HG02973 (cell line): Measurements from ENCODE around the gene CAVIN1.
"Not testable (repeated sequence)": the region's sequence is repeated elsewhere in the genome, so short reads cannot be mapped to it uniquely, and the experiment has no call there.

ENCODE experiments used
- ATAC-seq: cut with Tn5 transposase; IDR thresholded peaks from one replicate; pipeline ENCODE4 v1.9.1; 2021; ENCODE audit warnings: moderate library complexity; ENCODE audit not compliant: unreplicated experiment

CAVIN1 gene

DNA sequence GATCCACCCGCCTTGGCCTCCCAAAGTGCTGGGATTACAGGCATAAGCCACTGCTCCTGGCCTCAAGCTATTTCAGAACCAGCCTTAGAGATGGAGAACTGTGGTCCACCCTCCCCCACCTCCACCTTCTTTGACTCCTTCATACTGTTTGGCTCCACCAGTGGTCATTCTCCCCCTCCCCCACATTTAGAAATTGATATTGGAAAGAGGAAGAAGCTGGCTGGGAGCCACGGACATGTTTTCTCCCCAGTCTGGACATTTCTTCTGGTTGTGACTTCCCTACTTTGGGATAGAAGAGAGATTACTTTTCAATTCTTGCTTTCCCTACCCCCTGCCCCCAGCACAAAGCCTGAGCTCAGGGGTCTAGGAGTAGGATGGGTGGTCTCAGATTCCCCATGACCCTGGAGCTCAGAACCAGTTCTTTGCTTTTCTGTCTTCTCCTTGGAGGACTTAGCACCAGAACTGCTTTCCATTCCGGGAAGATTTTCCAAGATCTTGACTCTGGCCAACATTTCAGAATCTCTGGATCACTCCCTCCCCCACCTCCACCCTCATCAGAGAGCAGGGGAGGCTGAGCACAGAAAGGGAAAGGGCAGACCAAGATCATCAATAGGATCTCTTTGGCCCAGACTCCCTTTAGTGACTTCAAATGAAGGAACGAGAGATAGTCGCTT lies 16.3 kb downstream of the CAVIN1 start:
- ATAC-seq = no peak

DNA sequence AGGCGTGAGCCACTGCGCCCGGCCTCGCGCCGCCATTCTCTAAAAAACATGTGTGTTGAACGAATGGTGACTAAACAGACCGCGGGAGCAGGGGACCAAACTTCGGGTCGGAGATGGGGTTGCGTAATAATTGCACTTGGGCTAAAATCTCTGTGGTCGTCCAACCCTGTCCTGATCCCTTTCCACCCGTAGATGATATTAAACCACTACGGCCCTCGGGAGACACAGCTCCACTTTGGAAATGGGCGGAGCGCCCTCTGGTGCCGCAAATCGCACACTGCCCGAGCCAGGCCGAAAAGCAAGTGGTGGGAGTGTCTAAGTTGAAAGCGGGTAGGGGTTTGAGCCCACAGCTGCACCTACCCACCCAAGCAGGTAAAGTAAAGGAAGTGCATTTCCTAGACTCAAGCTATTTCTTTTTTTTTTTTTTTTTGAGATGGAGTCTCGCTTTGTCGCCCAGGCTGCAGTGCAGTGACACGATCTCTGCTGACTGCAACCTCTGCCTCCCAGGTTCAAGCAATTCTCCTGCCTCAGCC lies 17.0 kb downstream of the CAVIN1 start:
- no peak for ATAC-seq

DNA sequence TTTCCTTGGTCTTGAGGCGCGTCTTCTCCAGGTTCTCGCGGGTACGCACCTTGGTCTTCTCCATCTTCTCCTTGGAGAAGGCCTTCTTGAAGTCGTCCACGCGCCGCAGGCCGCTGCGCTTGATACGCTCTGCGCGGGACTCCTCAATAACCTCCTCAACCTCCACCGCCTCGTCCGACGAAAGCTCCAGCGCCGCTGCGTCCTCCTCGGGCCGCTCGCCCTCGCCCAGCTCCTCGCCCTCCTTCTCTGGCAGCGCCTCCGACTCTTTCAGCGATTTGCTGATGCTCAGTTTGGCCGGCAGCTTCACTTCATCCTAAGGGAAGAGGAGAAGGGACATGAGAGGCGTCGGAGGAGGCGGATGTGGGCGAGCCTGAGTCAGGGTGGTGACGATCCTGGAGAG lies 18.0 kb downstream of the CAVIN1 start:
- no peak for ATAC-seq

DNA sequence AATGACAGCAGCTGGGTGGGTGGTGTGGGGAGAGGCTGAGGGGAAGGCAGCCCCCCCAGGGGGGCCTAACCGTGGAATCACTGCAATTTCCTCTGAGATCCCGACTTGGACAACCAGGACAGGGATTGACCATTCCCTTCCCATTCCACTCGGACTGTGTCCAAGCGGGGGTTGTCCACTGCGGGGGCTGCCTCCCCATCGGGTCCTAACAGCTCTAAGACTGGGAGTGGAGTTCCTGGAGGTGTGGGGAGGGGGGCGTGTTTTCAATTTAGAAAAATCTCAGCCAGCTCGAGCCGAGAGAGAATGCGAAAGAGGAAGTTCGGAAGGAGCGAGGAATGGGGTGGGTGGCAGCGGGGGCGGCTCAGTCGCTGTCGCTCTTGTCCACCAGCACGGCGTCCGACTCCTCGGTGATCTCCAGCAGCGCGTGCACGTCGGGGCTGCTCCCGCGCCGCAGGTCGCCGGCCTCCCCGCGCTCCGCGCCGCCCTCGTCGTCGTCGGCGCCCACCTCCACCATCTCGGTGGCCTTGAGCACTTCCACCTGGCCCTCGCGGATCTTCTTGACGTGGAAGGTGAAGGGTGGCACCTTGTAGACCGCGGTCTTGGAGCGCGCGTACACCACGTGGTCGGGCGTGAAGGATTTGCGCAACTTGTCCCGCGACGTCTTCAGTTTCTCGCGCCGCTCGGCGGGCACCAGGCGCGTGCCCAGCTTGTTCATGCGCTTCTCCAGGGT lies 18.6 kb downstream of the CAVIN1 start:
- ATAC-seq = no peak

DNA sequence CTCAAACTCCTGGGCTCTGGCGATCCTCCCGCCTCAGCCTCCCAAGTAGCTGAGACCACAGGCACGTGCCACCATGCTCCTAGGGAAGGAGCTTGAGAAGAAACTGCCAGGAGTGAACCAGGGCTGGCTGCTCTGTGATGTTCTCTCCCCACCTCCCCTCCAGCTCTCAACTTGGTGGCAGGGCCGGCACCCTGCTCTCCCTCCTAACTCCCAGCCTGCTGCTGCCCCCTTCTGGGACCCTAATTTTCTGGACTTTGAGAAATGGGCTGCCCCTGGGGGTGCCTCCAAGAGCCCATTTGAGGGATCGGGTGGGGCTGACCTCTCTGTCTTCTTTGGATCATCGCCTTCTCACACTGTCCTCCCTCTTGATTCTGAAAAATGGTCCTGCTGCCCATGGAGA lies 19.9 kb downstream of the CAVIN1 start:
- ATAC-seq = no peak

DNA sequence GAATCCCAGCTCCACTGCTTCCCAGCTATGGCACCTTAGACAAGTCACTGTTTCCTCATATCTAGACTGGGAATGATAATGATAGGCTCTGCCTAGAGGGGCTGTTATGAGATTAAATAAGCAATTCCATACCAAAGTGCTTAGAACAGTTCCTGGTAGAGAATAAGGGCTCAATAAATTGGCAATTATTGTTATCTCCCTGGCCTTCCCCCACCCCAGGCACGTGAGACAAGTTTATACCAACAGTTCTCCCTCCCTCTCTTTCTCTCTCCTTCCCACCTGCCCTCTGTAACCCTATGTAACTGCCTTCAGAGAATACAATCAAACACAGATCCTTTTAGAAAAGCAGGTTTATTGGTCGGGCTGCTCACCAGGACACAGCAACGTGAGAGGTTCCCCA lies 20.9 kb downstream of the CAVIN1 start:
- ATAC-seq = no peak

DNA sequence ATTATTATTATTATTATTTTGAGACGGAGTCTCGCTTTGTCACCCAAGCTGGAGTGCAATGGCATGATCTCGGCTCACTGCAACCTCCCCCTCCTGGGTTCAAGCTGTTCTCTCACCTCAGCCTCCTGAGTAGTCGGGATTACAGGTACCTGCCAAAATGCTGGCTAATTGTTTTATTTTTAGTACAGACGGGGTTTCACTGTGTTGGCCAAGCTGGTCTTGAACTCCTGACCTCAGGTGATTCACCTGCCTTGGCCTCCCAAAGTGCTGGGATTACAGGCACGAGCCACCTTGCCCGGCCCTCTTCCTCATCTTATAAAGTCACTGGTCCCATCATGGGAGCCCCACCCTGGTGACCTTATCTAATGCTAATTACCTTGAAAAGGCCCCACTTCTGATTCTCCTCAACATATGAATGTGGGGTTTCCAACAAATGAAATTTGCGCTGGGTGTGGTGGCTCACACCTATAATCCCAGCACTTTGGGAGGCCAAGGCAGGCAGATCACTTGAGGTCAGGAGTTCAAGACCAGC lies 22.1 kb downstream of the CAVIN1 start:
- ATAC-seq = not testable (repeated sequence)

DNA sequence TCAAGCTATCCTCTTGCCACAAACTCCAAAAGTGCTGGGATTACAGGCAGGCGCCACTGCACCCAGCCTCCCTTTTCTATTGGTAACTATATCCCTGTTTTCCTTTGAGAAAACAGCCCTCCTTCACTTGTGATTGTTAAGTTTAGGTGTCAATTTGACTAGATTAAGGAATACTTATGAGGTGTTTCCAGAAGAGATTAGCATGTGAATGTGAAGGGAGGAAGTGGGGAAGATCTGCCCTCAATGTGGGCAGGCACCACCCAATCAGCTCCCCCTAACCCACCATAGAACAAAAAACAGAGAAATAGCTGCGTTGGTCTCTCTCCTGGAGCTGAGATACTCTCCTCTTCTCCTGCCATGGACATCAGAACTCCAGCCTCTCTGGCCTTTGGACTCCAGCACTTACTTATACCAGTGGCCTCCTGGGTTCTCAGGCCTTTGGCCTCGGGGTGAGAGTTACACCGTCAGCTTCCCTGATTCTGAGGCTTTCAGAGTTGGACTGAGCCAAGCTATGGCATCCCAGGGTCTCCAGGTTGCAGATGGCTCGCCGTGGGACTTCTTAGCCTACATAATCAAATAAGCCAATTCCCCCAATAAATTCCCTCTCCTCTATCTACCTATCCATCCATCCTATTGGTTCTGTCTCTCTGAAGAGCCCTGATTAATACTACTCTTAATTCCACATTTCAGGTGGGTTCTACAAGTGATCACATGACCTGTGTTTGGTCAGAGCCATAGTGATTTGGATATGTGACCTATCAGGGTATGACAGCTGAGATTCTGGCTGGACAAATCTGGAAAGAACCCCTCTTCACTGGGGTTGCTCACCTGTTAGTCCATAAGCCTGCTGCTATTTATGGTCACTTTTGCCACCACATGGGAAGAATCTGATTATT lies 22.9 kb downstream of the CAVIN1 start:
- no peak for ATAC-seq

DNA sequence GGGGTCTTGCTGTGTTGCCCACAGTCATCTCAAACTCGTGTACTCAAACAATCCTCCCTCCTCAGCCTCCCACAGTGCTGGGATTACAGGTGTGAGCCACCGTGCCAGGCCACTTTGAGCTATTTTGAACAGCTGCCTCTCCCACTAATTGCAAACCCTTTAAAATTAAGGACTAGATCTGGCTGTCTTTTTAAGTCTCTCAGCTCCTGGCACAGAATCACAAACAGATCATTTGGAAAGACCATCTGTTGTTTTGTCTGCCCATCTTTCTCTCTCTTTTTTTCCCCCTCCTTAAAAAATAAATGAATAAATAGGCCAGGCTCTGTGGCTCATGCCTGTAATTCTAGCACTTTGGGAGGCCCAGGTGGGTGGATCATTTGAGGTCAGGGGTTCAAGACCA lies 23.9 kb downstream of the CAVIN1 start:
- no peak for ATAC-seq

DNA sequence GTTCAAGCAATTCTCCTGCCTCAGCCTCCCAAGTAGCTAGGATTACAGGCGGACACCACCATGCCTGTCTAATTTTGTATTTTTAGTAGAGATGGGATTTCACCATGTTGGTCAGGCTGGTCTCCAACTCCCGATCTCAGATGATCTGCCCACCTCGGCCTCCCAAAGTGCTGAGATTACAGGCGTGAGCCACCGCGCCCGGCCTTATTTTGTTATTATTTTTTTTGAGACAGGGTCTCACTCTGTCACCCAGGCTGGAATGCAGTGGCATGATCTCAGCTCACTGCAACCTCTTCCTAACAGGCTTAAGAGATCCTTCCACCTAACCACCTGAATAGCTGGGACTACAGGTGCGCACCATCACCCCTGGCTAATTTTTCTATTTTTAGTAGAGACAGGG lies 27.5 kb downstream of the CAVIN1 start:
- ATAC-seq = not testable (repeated sequence)

DNA sequence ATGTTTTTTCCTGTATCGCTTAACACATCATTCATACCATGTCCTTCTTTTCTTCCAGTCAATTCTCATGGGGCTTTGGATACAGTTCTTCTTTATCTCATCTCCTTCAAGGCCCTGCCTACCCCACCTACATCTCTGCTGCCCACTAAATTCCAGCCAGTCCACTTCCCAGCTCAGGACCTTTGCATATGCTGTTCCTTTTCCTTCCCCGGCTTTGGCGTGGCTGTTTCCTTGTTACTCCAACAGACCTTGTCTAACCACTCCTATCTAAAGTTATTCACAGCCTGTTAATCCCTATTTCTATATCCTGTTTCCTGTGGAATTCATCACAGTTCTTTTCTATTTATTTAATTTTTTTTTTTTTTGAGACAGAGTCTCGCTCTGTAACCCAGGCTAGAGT lies 28.2 kb downstream of the CAVIN1 start:
- no peak for ATAC-seq

DNA sequence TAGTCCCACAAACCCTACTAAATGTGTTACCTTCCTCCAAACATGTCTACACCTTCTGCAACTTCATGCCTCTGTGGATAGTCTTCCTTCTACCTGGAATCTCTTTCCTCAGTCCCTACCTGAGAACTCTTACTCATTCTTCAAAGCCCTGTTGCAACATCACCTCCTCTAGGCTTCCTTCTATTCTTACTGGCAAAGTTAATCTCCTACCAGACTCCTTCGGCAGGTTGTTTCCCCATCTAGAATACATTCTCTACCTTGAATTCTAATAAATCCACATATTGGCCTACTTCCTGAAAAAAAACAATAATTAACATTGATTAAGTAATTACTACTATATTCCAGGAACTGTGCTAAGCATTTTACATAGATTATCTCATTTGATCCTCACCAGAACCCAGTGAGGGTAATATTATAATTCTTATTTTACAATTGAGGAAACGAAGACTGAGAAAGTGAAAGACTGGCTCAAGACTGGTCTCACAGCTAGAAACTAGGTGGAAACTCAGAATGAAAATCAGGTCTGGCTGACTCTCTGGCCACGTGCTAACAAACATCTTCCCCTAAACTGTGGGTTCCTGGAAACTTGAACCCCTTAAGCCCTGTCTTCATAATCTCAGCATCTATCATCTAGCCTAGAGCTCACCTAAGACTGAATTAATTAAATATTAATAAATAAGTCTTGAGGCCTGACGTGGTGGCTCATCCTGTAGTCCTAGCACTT lies 30.2 kb downstream of the CAVIN1 start:
- no peak for ATAC-seq

DNA sequence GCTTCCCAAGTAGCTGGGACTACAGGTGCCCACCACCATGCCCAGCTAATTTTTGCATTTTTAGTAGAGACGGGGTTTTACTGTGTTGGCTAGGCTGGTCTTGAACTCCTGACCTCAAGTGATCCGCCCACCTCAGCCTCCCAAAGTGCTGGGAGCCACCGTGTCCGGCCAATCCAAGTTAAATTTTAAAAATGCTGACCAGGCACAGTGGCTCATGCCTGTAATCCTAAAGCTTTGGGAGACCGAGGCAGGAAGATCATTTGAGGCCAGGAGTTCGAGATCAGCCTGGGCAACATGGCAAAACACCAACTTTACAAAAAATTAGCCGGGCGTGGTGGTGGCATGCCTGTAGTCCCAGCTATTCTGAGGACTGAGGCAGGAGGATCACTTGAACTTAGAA lies 31.6 kb downstream of the CAVIN1 start:
- ATAC-seq = not testable (repeated sequence)

DNA sequence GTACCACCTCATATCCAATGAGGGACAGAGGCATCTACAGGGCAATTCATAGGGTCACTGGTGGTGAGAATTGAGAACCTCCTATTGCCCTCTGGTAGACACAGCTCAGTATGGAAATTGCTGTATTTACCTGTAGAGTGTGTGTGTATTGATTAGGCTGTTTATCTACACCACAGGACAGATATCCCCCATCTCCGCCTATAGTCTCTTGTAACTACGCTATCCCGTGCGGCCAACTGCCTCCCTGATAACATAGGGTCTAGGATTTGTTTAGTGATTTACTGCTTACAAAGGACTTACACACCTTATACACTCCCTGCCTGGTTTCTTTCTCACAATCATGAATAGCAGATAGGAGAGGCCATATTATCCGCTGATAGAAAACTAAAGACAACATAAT lies 33.2 kb downstream of the CAVIN1 start:
- ATAC-seq = no peak

DNA sequence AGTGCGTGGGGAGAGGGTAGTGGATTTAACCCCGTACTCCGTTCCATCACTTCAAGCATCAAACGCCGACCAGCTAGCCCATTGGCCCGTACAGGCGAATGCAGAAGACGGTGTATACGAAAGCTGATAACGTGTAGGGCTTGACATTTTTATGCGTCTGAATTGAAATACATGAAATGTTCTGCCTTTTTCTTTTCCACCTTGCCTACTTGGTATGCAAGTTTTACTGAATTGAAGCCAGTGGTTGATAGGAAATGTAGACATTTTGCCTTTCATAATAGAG lies 34.0 kb downstream of the CAVIN1 start:
- no peak for ATAC-seq

DNA sequence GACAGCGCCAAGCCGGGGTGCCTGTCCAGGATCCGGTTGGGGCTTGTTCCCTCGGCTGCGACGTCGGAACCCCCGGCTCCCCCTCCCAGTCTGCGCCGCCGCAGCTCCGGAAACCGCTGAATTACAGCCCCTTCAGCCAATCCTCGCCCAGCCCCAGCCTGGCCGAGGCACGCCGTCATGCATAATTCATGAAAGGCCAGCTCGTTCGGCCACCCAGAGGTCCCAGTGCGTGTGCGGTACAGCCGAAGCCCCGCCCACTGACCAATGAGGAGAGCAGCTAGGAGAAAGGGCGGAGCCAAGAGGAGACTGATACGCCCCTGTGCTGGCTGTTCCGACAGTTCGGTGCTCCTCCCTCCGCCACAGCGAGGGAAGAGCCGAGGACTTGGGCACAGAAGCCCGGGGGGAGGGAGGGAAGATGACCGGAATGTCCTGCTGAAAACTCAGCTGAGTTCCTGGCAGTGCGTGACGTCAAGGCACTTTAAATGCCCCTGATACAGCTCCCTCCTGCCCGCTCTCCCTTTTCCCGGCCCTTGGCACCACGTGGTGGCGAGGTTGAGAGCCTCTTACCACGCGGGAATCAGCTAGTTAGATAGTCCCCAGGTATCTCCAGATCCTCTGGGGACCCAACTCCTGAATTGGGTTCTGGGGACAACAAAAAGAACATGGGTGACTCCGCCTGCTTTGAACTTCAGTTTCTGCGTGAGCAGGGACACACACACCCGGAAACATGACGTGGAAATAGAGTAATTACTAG lies 34.5 kb downstream of the CAVIN1 start, which contains the start of gene STAT3:
Gene STAT3, minus strand, starts transcription at position 62 of the 754 bp plus-strand sequence. CDS start 39,926 bp downstream, outside the sequence.
- peak; percentile 87 for ATAC-seq

DNA sequence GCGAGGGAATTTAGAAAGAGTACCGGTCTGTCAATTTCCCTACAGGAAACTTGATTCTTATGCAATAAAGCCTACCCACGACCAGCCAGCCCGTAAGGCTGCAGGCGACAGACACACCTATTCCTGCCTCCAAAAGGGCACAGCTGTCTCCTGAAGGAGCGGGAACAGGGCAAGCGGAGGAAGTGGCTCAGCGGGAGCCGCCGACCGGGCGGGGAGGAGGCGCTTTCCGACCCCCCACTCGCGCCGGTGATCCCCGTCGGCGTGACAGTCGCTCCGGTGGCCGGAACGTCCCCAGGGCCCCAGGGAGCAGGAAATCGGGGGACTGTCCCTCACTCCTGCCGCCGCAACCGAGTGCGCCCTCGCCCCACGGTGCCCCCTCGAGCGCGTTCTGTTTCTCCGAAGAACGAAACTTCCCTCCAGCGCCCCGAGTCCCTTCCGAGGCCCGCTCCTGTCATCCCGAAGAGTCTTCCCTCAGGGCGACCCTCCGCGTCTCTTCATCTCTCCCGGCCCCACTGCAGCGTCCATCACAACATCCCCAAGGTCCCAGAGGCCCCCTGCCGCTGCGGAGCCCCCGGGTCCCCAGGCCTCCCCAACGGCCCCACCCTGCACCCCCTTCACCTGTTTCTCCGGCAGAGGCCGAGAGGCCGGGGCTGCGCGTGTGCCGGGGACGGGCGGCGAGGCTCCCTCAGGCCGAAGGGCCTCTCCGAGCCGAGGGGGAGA lies 35.2 kb downstream of the CAVIN1 start:
- ATAC-seq = peak; percentile 4

DNA sequence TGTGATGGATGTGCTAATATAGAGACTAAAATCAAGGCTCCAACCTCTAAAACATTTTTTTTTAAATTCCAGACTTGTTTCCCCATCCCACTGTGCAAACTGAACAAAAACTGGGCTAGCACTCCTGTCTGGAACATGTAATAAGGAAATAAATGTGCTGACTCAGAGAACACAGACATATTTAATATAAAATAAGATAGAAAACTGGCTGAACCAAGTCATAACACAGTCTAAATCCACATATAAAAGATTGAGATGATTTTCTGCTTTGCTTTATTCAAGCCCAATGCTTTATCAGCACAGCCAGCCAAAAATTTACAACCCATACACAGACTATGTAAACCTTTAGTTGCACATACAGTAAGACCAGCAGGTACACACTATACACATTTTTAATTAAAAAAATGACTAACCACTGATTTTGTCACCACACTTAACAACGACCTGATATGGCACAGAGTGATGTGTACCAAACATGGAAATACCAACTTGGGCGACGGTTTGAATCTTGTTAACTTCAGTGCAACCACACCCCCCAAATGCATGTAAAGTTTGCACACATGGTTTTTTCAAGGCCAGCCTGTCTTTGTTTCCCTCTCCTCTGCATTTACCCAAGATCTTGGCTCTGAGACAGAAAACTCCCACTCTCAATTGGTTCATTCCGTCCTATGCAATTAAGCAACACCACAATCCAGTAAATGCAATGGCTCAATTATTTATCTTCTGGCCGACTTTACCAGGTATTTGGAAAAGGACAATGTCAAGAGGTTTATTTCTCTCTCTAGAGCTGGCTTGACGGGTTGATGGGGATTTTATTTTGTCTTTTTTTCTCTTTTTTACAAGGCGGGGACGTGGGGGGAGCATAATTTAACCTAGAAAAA lies 36.0 kb downstream of the CAVIN1 start:
- ATAC-seq = no peak
